HL-60 (cell line): ENCODE data around the gene GABRR2.

Source experiments
- DNase-seq, 2 experiments: peaks; one replicate each; pipeline ENCODE4 v3.0.0-alpha.2; 2010 to 2020; ENCODE audit warnings: low read depth in 1 of 2, low spot score in 1 of 2
- H3K27ac ChIP-seq: fragments of 250-450 bp; sonication (Bioruptor Pico); replicated peaks from 2 replicates; pipeline ENCODE4 v1.5.1; 2020; ENCODE audit warnings: mild to moderate bottlenecking, moderate library complexity
- H3K27me3 ChIP-seq: fragments of 250-450 bp; sonication (Bioruptor Pico); 2 replicates; pipeline ENCODE4 v1.5.1; 2021; ENCODE audit warnings: mild to moderate bottlenecking, moderate library complexity; ENCODE audit not compliant: insufficient read depth, poor library complexity, severe bottlenecking
- H3K4me3 ChIP-seq: replicated peaks from 2 replicates; pipeline ENCODE4 v1.5.1; 2011; ENCODE audit warnings: mild to moderate bottlenecking, control low read depth, low read length; ENCODE audit not compliant: insufficient read depth
- CTCF ChIP-seq: IDR thresholded peaks from one replicate; pipeline ENCODE4 v1.5.1; 2011; ENCODE audit warnings: low read length, control low read depth, inconsistent platforms; ENCODE audit not compliant: insufficient read depth
- GABPA ChIP-seq: IDR thresholded peaks from 2 replicates; pipeline ENCODE4 v1.6.1; 2012; ENCODE audit warnings: low read depth
- POLR2AphosphoS5 ChIP-seq: IDR thresholded peaks from 2 replicates; pipeline ENCODE4 v1.6.1; 2012; ENCODE audit warnings: low read depth
- REST ChIP-seq: IDR thresholded peaks from 2 replicates; pipeline ENCODE4 v1.6.1; 2012; ENCODE audit warnings: low read depth; ENCODE audit not compliant: insufficient replicate concordance
- SPI1 ChIP-seq: IDR thresholded peaks from 2 replicates; pipeline ENCODE4 v1.6.1; 2012; ENCODE audit warnings: low read depth, mild to moderate bottlenecking, borderline replicate concordance

The GABRR2 gene

GRCh38 chr6:89360415-89360999 lies 45.4 kb upstream of the GABRR2 start:
- Histone ChIP-seq H3K4me3 (no peak overlapping the region), H3K27ac (no peak overlapping the region), H3K27me3 (no peaks in the 10 kb centered on the region)
- DNase-seq, result no peak
- TF ChIP-seq GABPA, result no peak
- TF ChIP-seq SPI1, result no peak
- no peak for TF ChIP-seq CTCF
- TF ChIP-seq REST, result no peak
- no peak for TF ChIP-seq POLR2AphosphoS5

GRCh38 chr6:89359561-89359960 lies 44.5 kb upstream of the GABRR2 start:
- DNase-seq, result no peak
- H3K27ac ChIP-seq, result no peak overlapping the region; the same call in 1 of the 2 replicates
- no peak for TF ChIP-seq SPI1
- no peak for TF ChIP-seq GABPA
- TF ChIP-seq CTCF, result no peak
- no peak for TF ChIP-seq POLR2AphosphoS5
- TF ChIP-seq REST, result no peak
- no peak overlapping the region for H3K4me3 ChIP-seq
- no peaks in the 10 kb centered on the region for H3K27me3 ChIP-seq

GRCh38 chr6:89357390-89357789 lies 42.3 kb upstream of the GABRR2 start:
- TF ChIP-seq POLR2AphosphoS5, result peak; percentile 82
- TF ChIP-seq CTCF, result no peak
- Histone ChIP-seq H3K27me3 (no peaks in the 10 kb centered on the region), H3K4me3 (peak overlapping the region; percentile 5; the same call in 1 of the 2 replicates), H3K27ac (peak overlapping the region; percentile 75)
- DNase-seq, result peak; percentile 34 to 69

GRCh38 chr6:89356642-89357170 lies 41.6 kb upstream of the GABRR2 start:
- DNase-seq, result no peak
- TF ChIP-seq REST (no peak), POLR2AphosphoS5 (no peak)
- Histone ChIP-seq H3K4me3 (no peak overlapping the region), H3K27ac (peak overlapping the region; percentile 75), H3K27me3 (no peaks in the 10 kb centered on the region)
